Transverse colon (tissue), 3 donors: ENCODE measurements around the gene CXCL3.

Source experiments
- CTCF ChIP-seq, 5 experiments: fragments of 200-600 bp in 3 of 5; fragments of 450-650 bp in 2 of 5; sonication (generic) in 3 of 5; IDR thresholded peaks; 1 replicate in 2 of 5; 2 replicates in 3 of 5; pipeline ENCODE4 v1.5.1; 2016 to 2017; ENCODE audit warnings: antibody characterized with exemption in 5 of 5, inconsistent platforms in 3 of 5, mild to moderate bottlenecking in 2 of 5, moderate library complexity in 1 of 5
- POLR2A ChIP-seq: fragments of 450-650 bp; IDR thresholded peaks from one replicate; pipeline ENCODE4 v1.6.1; 2016; ENCODE audit warnings: antibody characterized with exemption, mild to moderate bottlenecking, moderate library complexity

GRCh38 chr4:73989928-73990327, 48.6 kb downstream of the CXCL3 start:
- TF ChIP-seq CTCF (IDR thresholded peaks at IDR 0.05) (no peak), POLR2A (no peak)
